Mononuclear cell (primary cell): ENCODE data around the gene GAS7. TPM values are rescaled to one million over a fixed set of nuclear protein-coding genes. Genes with fewer than 3 reads are reported as not detected.
"Not testable (repeated sequence)": the region's sequence is repeated elsewhere in the genome, so short reads cannot be mapped to it uniquely, and the experiment has no call there.

Source experiments
- H3K27me3 ChIP-seq: 2 replicates; pipeline ENCODE4 v1.6.0; 2011; ENCODE audit warnings: low read length, control low read depth; ENCODE audit not compliant: insufficient read depth
- H3K4me1 ChIP-seq: 2 replicates; pipeline ENCODE4 v1.5.1; 2011; ENCODE audit warnings: mild to moderate bottlenecking, low read length, control low read depth; ENCODE audit not compliant: insufficient read depth
- H3K4me3 ChIP-seq: 2 replicates; pipeline ENCODE4 v1.5.1; 2011; ENCODE audit warnings: mild to moderate bottlenecking, low read length, moderate library complexity
- H3K9me3 ChIP-seq: 2 replicates; pipeline ENCODE4 v1.5.1; 2011; ENCODE audit warnings: low read depth, mild to moderate bottlenecking, control low read depth, low read length
- total RNA-seq: library from RNA; depleted of rRNA; stranded (reverse); fragments of >200 nt; gene quantifications from one replicate; pipeline ENCODE4 v1.2.3, GENCODE V29; 2012

GAS7 gene
- total RNA-seq, 1 donor: 38.4 TPM

DNA sequence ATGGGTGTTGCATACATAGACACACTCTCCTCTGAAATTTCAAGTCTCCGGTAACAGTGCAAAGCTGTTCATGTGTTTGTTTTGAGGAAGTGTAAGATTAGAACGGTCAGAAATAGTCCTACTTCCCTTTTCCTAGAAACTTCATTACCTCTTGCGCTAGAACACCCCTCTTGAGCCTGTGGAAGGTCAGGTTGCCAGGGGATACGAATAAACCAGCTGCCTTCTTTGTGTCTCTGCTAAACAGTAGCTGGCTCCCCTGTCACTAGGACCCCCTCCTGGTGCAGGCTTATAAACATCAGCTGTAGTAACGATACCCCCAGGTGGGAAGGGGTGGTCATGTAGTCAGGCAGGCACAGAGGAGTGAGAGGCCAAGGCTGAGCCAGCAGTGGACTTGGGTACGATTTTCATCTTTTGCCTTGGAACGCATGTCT lies 179.9 kb downstream of the GAS7 start:
- peaks cover 97% of the 10 kb centered on the region for H3K4me1 ChIP-seq
- H3K27me3 ChIP-seq: no peaks in the 10 kb centered on the region
- H3K4me3 ChIP-seq: no peak overlapping the region
- no peaks in the 10 kb centered on the region for H3K9me3 ChIP-seq

DNA sequence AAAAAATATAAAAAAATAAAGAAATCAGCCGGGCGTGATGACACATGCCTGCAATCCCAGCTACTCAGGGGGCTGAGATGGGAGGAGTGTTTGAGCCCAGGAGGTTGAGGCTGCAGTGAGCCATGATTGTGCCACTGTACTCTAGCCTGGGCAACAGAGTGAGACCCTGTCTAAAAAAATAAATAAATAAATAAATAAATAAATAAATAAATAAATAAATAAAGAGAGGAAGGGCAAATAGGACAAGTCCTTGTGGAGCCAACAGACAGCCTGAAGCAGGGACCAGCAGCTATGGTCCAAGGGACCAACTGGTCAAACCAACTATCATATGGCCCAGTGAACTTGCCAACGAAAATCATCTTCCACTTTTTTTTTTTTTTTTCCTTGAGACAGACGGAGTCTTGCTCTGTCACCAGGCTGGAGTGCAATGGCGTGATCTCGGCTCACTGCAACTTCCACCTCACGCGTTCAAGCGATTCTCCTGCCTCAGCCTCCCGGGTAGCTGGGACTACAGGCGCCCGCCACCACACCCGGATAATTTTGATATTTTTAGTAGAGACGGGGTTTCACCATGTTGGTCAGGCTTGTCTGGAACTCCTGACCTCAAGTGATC lies 181.3 kb downstream of the GAS7 start:
- H3K4me1 ChIP-seq: peaks cover 96% of the 10 kb centered on the region
- H3K4me3 ChIP-seq, H3K27me3 ChIP-seq, H3K9me3 ChIP-seq: not testable (repeated sequence)

DNA sequence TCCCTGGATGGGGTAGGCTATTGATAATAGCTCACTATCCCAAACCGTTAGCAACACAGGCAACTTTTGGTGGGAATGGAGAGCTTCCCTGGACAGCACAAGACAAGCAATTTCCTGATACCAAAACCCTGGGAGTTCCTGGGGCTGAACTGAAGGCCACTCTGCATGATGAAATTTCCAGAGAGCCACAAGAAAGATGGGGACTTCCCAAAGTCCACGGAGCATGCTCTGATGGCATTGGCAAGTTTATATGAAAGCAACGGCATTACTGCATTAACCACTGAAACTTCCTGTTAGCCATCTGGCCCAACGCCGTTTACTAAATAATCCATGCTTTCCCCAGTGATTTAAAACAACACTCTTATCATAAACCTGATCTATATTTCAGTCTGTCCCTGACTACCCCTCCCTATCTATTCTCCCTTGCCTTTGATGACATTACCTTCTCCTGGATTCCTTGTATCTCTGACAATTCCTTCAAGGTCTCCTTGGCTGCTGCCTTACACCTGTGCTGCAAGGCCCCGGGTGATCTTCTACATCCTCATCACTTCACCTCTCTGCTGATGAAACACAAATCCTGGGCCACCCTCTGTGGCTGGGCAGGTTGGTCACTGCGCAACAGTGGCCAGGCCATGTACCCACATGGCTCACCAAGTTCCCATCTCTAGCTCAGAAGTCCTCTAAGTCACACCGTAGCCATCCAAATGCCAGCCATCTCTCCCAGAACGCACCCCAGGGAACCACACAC lies 184.9 kb downstream of the GAS7 start:
- Histone ChIP-seq H3K4me3 (no peak overlapping the region), H3K27me3 (no peaks in the 10 kb centered on the region), H3K9me3 (no peaks in the 10 kb centered on the region), H3K4me1 (peaks cover 61% of the 10 kb centered on the region)

DNA sequence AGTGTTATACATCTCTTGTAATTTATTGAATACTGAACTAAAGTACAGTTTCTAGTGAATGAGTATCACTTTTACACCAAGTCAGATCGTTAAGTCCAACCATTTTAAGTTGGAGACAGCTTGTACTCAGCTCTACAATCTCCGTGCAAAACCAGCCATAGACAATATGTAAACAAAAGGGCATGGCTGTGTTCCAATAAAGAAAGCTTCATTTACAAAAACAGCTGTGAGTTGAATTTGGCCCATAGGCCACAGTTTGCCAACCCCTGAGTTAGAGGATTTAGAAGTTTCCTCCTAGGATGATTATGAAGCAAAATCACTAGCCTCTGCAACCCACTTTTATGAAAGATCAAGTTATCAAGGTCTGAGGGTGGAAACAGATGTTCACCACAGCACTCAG lies 187.7 kb downstream of the GAS7 start:
- no peak overlapping the region for H3K4me3 ChIP-seq
- H3K4me1 ChIP-seq: peaks cover 35% of the 10 kb centered on the region
- no peaks in the 10 kb centered on the region for H3K27me3 ChIP-seq
- no peaks in the 10 kb centered on the region for H3K9me3 ChIP-seq

DNA sequence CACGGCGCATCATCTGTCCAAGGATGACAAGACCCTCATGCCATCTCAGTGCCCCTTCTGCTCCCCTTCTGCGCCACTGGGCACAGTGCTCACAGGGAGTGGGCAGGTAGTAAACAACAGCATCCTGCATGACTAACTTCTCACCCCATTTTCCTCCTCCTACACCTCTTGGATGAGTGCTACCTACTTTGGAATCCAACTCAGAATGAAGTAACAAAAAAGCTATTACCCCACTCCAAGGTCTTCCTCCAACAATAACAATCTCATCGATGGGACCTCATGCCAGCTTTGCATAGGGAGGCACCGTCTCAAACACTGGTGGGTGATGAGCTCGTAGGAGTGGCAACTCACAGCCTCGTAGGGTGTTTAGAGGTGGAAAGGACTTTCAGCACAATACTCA lies 194.7 kb downstream of the GAS7 start:
- peaks cover 10% of the 10 kb centered on the region for H3K4me1 ChIP-seq
- H3K27me3 ChIP-seq: no peaks in the 10 kb centered on the region
- H3K9me3 ChIP-seq: no peaks in the 10 kb centered on the region
- H3K4me3 ChIP-seq: no peak overlapping the region

DNA sequence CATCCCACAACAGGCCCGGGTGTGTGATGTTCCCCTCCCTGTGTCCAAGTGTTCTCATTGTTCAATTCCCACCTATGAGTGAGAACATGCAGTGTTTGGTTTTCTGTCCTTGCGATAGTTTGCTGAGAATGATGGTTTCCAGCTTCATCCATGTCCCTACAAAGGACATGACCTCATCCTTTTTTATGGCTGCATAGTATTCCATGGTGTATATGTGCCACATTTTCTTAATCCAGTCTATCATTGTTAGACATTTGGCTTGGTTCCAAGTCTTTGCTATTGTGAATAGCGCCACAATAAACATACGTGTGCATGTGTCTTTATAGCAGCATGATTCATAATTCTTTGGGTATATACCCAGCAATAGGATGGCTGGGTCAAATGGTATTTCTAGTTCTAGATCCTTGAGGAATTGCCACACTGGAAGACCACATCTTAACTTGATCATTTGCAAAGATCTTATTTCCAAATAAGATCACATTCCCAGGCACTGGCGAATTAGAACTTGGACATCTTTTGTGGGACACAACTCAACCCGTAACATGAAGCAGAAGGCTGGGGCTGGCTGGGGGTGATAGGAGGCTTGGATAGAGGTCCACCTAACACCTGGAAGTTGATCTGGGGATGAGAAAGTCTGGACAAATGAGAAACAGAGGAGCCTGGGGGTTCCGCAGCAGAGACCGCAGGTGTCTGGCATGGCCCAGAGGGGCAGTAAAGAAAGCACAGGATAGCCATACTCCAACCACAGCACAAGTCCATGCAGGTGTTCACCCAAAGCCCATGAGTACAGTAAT lies 195.6 kb downstream of the GAS7 start:
- H3K27me3 ChIP-seq, H3K4me3 ChIP-seq, H3K9me3 ChIP-seq, H3K4me1 ChIP-seq: not testable (repeated sequence)

DNA sequence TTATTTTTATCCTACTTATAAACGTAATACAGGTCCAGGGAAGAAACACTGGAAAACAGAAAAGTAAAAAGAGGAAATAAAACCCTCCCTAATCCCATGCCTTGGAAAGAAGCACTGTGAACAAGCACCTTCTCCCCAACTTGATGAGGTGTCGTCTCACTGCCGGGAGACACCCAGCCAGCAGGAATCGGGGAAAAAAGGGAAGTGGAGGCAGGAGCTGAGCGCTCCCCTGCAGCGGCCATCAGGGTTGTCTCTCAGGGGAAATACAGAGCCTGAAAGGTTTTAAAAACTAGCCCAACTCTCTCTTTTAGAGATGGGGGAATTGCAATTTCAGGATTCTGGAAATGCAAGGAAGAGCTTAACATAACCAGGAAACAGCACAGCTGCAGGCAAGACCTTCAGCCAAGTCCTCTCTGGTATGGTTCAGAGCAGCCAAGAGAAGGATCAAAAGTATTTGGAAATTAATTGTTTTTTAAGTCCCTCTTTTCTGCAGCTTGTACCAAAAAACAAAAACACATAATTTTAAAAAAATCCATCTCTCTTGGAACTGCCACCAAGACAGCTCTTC lies 197.0 kb downstream of the GAS7 start:
- Histone ChIP-seq H3K27me3 (no peaks in the 10 kb centered on the region), H3K4me3 (no peak overlapping the region), H3K4me1 (peaks cover 10% of the 10 kb centered on the region), H3K9me3 (no peaks in the 10 kb centered on the region)

DNA sequence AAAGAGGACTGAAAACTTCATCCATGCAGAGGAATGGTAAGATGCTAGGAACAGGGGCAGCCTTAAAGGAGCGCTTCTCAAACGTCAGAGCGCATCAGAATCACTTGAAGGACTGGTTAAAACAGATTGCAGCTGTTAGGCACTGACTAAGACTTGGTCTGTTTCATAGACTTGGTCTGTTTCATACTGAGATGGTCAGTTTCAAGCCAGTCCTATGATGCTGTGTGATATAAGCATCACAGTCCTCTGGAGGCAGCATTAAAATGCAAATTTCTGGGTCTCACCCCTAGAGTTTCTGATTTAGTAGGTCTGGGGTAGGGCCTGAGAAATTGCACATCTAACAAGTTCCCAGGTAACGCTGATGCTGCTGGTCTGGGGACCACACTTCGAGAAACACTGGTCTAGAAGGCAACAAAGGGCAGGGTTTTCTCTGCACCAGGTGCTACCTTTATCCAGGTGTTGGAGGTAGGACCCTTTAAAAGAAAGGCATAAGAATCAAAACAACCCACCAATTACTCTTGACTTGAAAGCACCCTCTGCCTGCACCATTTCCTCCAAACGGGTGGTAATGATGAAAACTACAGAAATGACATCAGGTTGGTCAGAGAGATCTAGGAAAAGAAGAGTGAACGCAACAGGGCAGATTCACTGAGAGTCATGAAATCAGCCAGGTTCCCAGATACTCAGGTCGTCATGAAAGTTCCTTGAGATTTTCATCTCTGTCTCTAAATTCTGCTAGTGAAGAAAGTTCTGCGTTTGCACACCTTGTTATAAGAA lies 198.3 kb downstream of the GAS7 start:
- no peaks in the 10 kb centered on the region for H3K27me3 ChIP-seq
- H3K9me3 ChIP-seq: no peaks in the 10 kb centered on the region

DNA sequence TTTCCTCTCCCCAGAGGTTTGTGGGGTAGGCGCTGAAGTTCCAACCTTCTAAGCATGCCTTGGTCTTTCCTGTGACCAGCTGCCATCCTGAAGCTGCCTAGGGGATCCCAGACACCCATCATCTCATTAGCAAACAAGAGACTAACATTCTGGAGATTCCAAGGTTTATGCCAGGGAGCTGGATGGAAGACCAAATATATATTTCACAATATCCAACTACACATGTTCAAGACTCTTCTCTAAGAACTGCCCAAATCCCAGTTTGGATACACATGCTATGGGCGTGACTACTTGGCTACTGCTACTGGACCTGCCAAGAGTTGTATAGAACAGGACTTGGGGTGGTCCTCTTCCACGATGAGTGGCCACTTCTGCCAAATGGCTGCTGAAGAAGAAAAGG lies 200.3 kb downstream of the GAS7 start:
- Histone ChIP-seq H3K4me3 (no peak overlapping the region), H3K9me3 (no peaks in the 10 kb centered on the region), H3K27me3 (no peaks in the 10 kb centered on the region), H3K4me1 (peaks cover 10% of the 10 kb centered on the region)

More for the DNA sequence above, 198.3 kb downstream of the GAS7 start:
- Histone ChIP-seq H3K4me1 (peaks cover 10% of the 10 kb centered on the region), H3K4me3 (no peak overlapping the region)

DNA sequence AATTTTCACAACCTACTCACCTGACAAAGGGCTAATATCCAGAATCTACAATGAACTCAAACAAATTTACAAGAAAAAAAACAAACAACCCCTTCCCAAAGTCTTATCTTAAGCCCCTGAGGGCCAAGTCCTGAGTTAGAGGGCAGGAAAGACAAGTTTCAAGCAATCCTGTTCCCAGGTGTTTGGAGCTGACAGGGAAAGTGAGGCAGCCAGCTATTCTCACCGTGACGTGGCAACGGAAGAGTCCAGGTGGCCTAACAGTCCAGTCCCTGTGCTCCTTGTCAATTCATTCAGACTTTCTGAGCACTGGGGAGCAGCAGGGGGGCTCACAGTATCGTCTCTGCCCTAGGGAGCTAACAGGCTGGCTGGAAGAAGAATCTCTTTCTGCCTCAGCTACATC lies 203.6 kb downstream of the GAS7 start:
- no peaks in the 10 kb centered on the region for H3K4me1 ChIP-seq
- no peak overlapping the region for H3K4me3 ChIP-seq
- no peaks in the 10 kb centered on the region for H3K27me3 ChIP-seq
- no peaks in the 10 kb centered on the region for H3K9me3 ChIP-seq

DNA sequence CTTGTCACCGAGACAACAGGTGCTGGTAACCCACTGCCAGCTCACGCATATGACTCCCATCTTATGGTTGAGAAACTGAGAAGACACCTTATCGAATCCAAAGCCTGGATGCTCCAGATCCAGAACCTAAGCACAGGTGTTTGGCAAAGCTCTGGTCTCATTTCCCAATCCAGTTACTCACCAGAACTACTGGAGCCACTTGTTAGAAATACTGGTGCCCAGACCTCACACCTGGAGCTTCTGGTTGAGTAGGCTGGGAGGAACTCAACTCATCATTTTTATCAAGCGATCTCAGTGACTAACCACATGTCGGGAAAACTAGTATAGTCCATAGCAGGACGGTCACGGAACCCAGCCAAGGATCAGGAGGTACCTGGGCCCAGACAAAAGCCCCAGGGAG lies 206.6 kb downstream of the GAS7 start:
- H3K4me3 ChIP-seq: no peak overlapping the region
- H3K9me3 ChIP-seq: no peaks in the 10 kb centered on the region
- no peaks in the 10 kb centered on the region for H3K27me3 ChIP-seq
- H3K4me1 ChIP-seq: peaks cover 16% of the 10 kb centered on the region

DNA sequence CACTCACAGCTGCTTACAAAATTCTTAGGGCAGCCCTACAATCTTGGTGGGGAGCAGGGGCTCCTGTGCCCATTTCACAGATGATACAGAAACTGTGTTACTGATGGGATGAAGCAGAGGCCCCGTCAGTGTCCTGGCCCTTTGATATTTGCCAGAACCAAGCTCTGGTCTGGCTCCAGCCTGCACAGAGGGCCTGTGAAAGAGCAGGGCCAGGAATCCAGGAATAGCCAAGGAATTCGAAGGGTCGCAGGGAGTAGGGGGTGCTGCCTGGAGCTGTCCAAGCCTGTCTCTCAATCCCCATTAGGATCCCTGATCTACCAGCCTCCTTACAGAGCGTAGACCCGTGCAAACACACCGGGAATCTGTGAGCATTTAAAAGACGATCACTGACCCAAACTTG lies 207.1 kb downstream of the GAS7 start:
- Histone ChIP-seq H3K27me3 (no peaks in the 10 kb centered on the region), H3K9me3 (no peaks in the 10 kb centered on the region), H3K4me3 (no peak overlapping the region), H3K4me1 (peaks cover 20% of the 10 kb centered on the region)

DNA sequence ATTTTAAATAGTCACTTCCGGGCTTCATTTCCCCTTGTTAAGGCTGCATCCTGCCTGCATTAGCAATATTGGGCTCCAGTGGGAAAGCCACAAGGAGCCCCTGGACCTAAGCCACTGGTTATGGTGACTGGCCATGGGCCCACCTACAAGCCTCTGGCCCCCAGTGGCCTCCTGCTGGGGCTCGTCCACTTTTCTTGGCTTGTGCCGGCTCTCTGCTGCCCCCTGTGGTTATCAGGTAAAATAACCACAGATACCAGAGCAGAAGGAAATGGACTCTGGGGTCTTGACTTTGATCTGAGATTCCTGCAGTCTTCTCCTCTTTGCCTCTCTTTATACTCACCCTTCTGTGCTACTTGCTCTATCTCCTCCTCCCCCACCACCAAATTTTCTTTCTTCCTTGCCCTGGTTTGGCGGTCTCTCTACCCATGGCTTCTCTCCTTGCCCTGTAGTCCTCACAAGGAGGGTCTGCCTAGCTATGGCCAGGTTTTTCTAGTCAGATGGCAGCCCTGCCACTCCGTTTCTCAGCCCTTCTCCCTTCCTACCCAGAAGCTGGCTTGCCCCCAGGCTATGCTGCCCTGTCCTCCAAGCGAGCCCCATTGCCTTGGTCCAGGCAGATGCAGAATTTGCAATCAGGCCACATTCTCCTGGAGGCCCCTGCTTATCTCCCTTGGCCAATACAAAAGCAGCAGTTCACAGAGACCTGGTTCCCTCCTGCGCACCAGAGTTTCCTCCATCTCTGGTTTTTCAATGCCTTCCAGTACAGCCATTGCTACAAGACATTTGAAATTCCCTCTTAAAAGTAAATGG lies 210.4 kb downstream of the GAS7 start:
- H3K9me3 ChIP-seq: no peaks in the 10 kb centered on the region
- no peaks in the 10 kb centered on the region for H3K27me3 ChIP-seq
- no peak overlapping the region for H3K4me3 ChIP-seq
- peaks cover 33% of the 10 kb centered on the region for H3K4me1 ChIP-seq

DNA sequence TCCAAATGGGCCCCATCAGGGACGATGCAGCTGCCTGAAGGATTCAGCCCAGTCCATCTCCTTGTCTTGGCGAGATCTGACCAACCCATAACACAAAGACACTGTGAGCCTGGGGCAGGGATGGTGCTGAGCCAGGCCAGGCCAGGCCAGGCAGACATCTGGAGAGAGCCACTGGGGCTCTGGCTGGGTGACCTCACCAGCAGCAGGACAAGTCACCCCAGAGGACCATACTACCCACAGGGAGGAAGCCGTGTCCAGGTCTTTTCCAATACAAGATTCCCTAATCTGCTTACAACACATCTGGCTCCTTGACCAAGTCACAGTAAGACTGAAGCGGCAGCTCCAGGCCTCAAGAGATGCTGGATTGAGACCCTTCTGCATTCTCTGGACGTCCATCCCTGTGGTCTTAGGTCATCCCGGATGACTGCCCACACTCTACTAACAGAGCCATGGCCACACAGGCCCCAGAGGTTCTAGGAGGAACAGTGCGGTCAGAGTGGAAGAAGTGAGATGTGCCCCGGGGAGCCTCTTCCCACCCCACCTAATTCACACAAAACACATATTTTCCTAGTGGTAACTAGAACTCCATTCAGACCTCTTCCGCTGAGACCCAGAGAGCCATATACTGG lies 211.5 kb downstream of the GAS7 start:
- Histone ChIP-seq H3K4me1 (peaks cover 36% of the 10 kb centered on the region), H3K27me3 (no peaks in the 10 kb centered on the region), H3K4me3 (no peak overlapping the region), H3K9me3 (no peaks in the 10 kb centered on the region)
